ENCODE data around the gene GJD3. TPM values are rescaled to one million over a fixed set of nuclear protein-coding genes. Genes with fewer than 3 reads are reported as not detected.
"Not testable (repeated sequence)": the region's sequence is repeated elsewhere in the genome, so short reads cannot be mapped to it uniquely, and the experiment has no call there.

Gene GJD3
- total RNA-seq = 1 to 10 TPM in 9 of 10 donors, under 1 TPM in 1; 0.79 to 6.2 (median 2.1) TPM
- polyA plus RNA-seq = under 1 TPM; 0.65 to 0.88 TPM
- long read RNA-seq, donor 1 = 0 reads
- long read RNA-seq, donor 2 = 0 reads
- long read RNA-seq, donor 3 = 0 reads

GRCh38 chr17:40364121-40364861 lies at the start of gene GJD3:
GJD3 (minus strand) TSS chr17:40364737; CDS start chr17:40363815, 922 bp downstream.
- ATAC-seq (peak; percentile 8 to 83 (median 72)), DNase-seq (peak; percentile 40 to 50)
- H3K27ac ChIP-seq = peak within 1 kb of the TSS in 9 of 10 donors; percentile 12 to 83 (median 70)
- no peaks in the 10 kb centered on the region for H3K9me3 ChIP-seq
- intact Hi-C loops (cut with DNase I) = loop anchor here in 9 of 10 donors (5.0 to 10.0 kb wide), 10 partner anchors 33 to 201 kb away; partner anchors contain the start of genes TOP2A (in 4 of the 9), CCR7 (in 2 of the 9) and IGFBP4 (in 1 of the 9)
- H3K4me1 ChIP-seq = peaks cover 0 to 25% (median 10%) of the 10 kb centered on the region in 9 donors
- peaks cover 0 to 4% (median 0%) of the 10 kb centered on the region in 9 donors for H3K36me3 ChIP-seq
- TF ChIP-seq CTCF (IDR thresholded peaks at IDR 0.05) = no peak
- H3K27me3 ChIP-seq = peaks cover 0 to 26% (median 0%) of the 10 kb centered on the region in 7 donors
- 37 to 46% methylated on average over 22 of the region's 22 CpGs for WGBS, 2 donors
- peak within 1 kb of the TSS; percentile 40 to 67 (median 52) for H3K4me3 ChIP-seq

- not testable (repeated sequence) for H3K27ac ChIP-seq, DNase-seq, H3K27me3 ChIP-seq, H3K9me3 ChIP-seq, ATAC-seq, H3K4me3 ChIP-seq
- H3K36me3 ChIP-seq = peaks cover 0 to 34% (median 0%) of the 10 kb centered on the region in 9 donors
- intact Hi-C loops (cut with DNase I) = loop anchor here in 6 of 10 donors (2.0 to 10.0 kb wide), 4 partner anchors 50 to 210 kb away; partner anchors contain the start of genes GJD3 (in 2 of the 6) and RARA (in 2 of the 6)
- H3K4me1 ChIP-seq = peaks cover 8 to 40% (median 14%) of the 10 kb centered on the region in 9 donors
- 89 to 90% methylated on average over 4 of the region's 4 CpGs for WGBS, 2 donors
Measured at GRCh38 chr17:40414312-40414711, 49.8 kb upstream of the GJD3 start.

- DNase-seq = no peak
- Histone ChIP-seq H3K27ac (no peak overlapping the region), H3K9me3 (no peaks in the 10 kb centered on the region), H3K4me3 (no peak overlapping the region), H3K27me3 (peaks cover 0 to 9% (median 0%) of the 10 kb centered on the region in 7 donors), H3K36me3 (peaks cover 0 to 45% (median 0%) of the 10 kb centered on the region in 9 donors), H3K4me1 (peaks cover 5 to 28% (median 7%) of the 10 kb centered on the region in 9 donors)
- intact Hi-C loops (cut with DNase I) = loop anchor here in 5 of 10 donors (10.0 kb wide), 3 partner anchors 48 to 208 kb away; partner anchors contain the start of genes GJD3 (in 2 of the 5) and RARA (in 2 of the 5)
- no peak for ATAC-seq
- TF ChIP-seq CTCF (IDR thresholded peaks at IDR 0.05) = no peak
Measured at GRCh38 chr17:40412880-40413279, 48.3 kb upstream of the GJD3 start.

GRCh38 chr17:40411821-40412220 lies 47.3 kb upstream of the GJD3 start:
- WGBS, 2 donors = 96 to 98% methylated on average over 4 of the region's 4 CpGs
- H3K9me3 ChIP-seq = no peaks in the 10 kb centered on the region
- no peak overlapping the region for H3K4me3 ChIP-seq
- H3K4me1 ChIP-seq = peaks cover 0 to 21% (median 0%) of the 10 kb centered on the region in 9 donors
- no peak for TF ChIP-seq CTCF (IDR thresholded peaks at IDR 0.05)
- intact Hi-C loops (cut with DNase I) = loop anchor here in 5 of 10 donors (10.0 kb wide), 3 partner anchors 47 to 207 kb away; partner anchors contain the start of genes GJD3 (in 2 of the 5) and RARA (in 2 of the 5)
- H3K36me3 ChIP-seq = peaks cover 0 to 54% (median 0%) of the 10 kb centered on the region in 9 donors
- DNase-seq = no peak
- peaks cover 0 to 7% (median 0%) of the 10 kb centered on the region in 7 donors for H3K27me3 ChIP-seq
- no peak for ATAC-seq
- H3K27ac ChIP-seq = no peak overlapping the region
